H9 (cell line): ENCODE measurements around the gene DUS1L. TPM values are rescaled to one million over a fixed set of nuclear protein-coding genes. Genes with fewer than 3 reads are reported as not detected.

Experiments used
- DNase-seq: peaks from one replicate; pipeline ENCODE4 v3.0.0-alpha.2; 2017
- H2AFZ ChIP-seq: one replicate; pipeline ENCODE4 v1.6.1; 2013; ENCODE audit warnings: mild to moderate bottlenecking, low read length, control low read depth, moderate library complexity
- H2AK5ac ChIP-seq: 2 replicates; pipeline ENCODE4 v1.6.1; 2013; ENCODE audit warnings: low read length, control low read depth, mixed read lengths; ENCODE audit not compliant: insufficient read length
- H2BK120ac ChIP-seq: one replicate; pipeline ENCODE4 v1.6.1; 2013; ENCODE audit warnings: low read depth, mild to moderate bottlenecking, low read length, control low read depth, inconsistent platforms; ENCODE audit not compliant: poor library complexity, severe bottlenecking
- H2BK12ac ChIP-seq: 2 replicates; pipeline ENCODE4 v1.6.1; 2013; ENCODE audit warnings: low read length, control low read depth, mixed read lengths, low read depth; ENCODE audit not compliant: insufficient read length
- H2BK15ac ChIP-seq: 2 replicates; pipeline ENCODE4 v1.6.1; 2013; ENCODE audit warnings: low read depth, low read length, control low read depth
- H2BK20ac ChIP-seq: one replicate; pipeline ENCODE4 v1.6.1; 2013; ENCODE audit warnings: low read depth, mild to moderate bottlenecking, low read length, control low read depth, inconsistent platforms; ENCODE audit not compliant: poor library complexity, severe bottlenecking
- H2BK5ac ChIP-seq: 2 replicates; pipeline ENCODE4 v1.6.1; 2013; ENCODE audit warnings: low read length, control low read depth, mixed read lengths; ENCODE audit not compliant: insufficient read length
- H3K14ac ChIP-seq: 2 replicates; pipeline ENCODE4 v1.6.1; 2013; ENCODE audit warnings: low read length, control low read depth; ENCODE audit not compliant: insufficient read depth
- H3K18ac ChIP-seq: 2 replicates; pipeline ENCODE4 v1.6.1; 2013; ENCODE audit warnings: low read depth, mild to moderate bottlenecking, mixed read lengths, low read length, control low read depth; ENCODE audit not compliant: insufficient read length
- H3K23ac ChIP-seq: 2 replicates; pipeline ENCODE4 v1.6.1; 2013; ENCODE audit warnings: low read length, control low read depth, mixed read lengths, low read depth; ENCODE audit not compliant: insufficient read length
- H3K23me2 ChIP-seq: 2 replicates; pipeline ENCODE4 v1.6.1; 2013; ENCODE audit warnings: low read depth, mild to moderate bottlenecking, mixed read lengths, low read length, control low read depth; ENCODE audit not compliant: insufficient read length, poor library complexity, severe bottlenecking
- H3K27ac ChIP-seq: 2 replicates; pipeline ENCODE4 v1.5.1; 2013; ENCODE audit warnings: low read length, control low read depth, mixed read lengths, low read depth; ENCODE audit not compliant: insufficient read length
- H3K27me3 ChIP-seq: 2 replicates; pipeline ENCODE4 v1.6.1; 2013; ENCODE audit warnings: low read length, control low read depth, inconsistent platforms; ENCODE audit not compliant: insufficient read depth
- H3K4ac ChIP-seq: 2 replicates; pipeline ENCODE4 v1.6.1; 2013; ENCODE audit warnings: low read depth, mild to moderate bottlenecking, control low read depth, inconsistent platforms, low read length, moderate library complexity
- H3K4me1 ChIP-seq: 2 replicates; pipeline ENCODE4 v1.6.1; 2013; ENCODE audit warnings: low read length, control low read depth, inconsistent platforms; ENCODE audit not compliant: insufficient read depth
- H3K4me2 ChIP-seq: 2 replicates; pipeline ENCODE4 v1.6.1; 2013; ENCODE audit warnings: low read length, control low read depth, mixed read lengths; ENCODE audit not compliant: insufficient read length, insufficient read depth
- H3K56ac ChIP-seq: 2 replicates; pipeline ENCODE4 v1.6.1; 2013; ENCODE audit warnings: low read depth, mild to moderate bottlenecking, mixed read lengths, low read length, control low read depth; ENCODE audit not compliant: insufficient read length
- H3K79me1 ChIP-seq: 2 replicates; pipeline ENCODE4 v1.6.1; 2013; ENCODE audit warnings: low read depth, mild to moderate bottlenecking, moderate library complexity, low read length, control low read depth, inconsistent platforms; ENCODE audit not compliant: insufficient read depth, poor library complexity, severe bottlenecking
- H3K79me2 ChIP-seq: 2 replicates; pipeline ENCODE4 v1.6.1; 2013; ENCODE audit warnings: low read length, control low read depth, inconsistent platforms; ENCODE audit not compliant: insufficient read depth
- H3K9ac ChIP-seq: 2 replicates; pipeline ENCODE4 v1.6.1; 2013; ENCODE audit warnings: low read length, control low read depth, mixed read lengths; ENCODE audit not compliant: insufficient read length; ENCODE audit errors: extremely low read depth
- H3K9me3 ChIP-seq: one replicate; pipeline ENCODE4 v1.6.1; 2013; ENCODE audit warnings: low read depth, low read length, inconsistent platforms; ENCODE audit not compliant: control insufficient read depth
- H3T11ph ChIP-seq: one replicate; pipeline ENCODE4 v1.6.1; 2013; ENCODE audit warnings: mild to moderate bottlenecking, low read length, control low read depth, inconsistent platforms
- H4K20me1 ChIP-seq: one replicate; pipeline ENCODE4 v1.6.1; 2013; ENCODE audit not compliant: control insufficient read depth, insufficient read length, insufficient read depth
- H4K5ac ChIP-seq: 2 replicates; pipeline ENCODE4 v1.6.1; 2013; ENCODE audit warnings: low read depth, mild to moderate bottlenecking, mixed read lengths, low read length, control low read depth; ENCODE audit not compliant: insufficient read length
- H4K8ac ChIP-seq: replicated peaks from 2 replicates; pipeline ENCODE4 v1.6.1; 2013; ENCODE audit warnings: low read length, control low read depth, mixed read lengths, low read depth; ENCODE audit not compliant: insufficient read length
- H4K91ac ChIP-seq: 2 replicates; pipeline ENCODE4 v1.6.1; 2013; ENCODE audit warnings: low read depth, mild to moderate bottlenecking, moderate library complexity, mixed read lengths, low read length, control low read depth; ENCODE audit not compliant: insufficient read length
- H3K27ac Mint-ChIP-seq, 3 experiments: 2 replicates in 2 of 3; 3 replicates in 1 of 3; pipeline ENCODE4 v1.8.0; 2020 to 2021; ENCODE audit warnings: mixed read lengths in 3 of 3, mild to moderate bottlenecking in 1 of 3, moderate library complexity in 1 of 3
- H3K27me3 Mint-ChIP-seq: 2 replicates; pipeline ENCODE4 v1.8.0; 2021; ENCODE audit warnings: low read depth, mild to moderate bottlenecking, moderate library complexity, mixed read lengths
- H3K36me3 Mint-ChIP-seq, 3 experiments: 2 replicates in 2 of 3; 3 replicates in 1 of 3; pipeline ENCODE4 v1.8.0; 2020 to 2021; ENCODE audit warnings: low read depth in 3 of 3, mixed read lengths in 3 of 3; ENCODE audit not compliant: insufficient read depth in 1 of 3
- H3K4me1 Mint-ChIP-seq, 2 experiments: 2 replicates each; pipeline ENCODE4 v1.8.0; 2020; ENCODE audit warnings: mixed read lengths in 2 of 2
- H3K4me3 Mint-ChIP-seq, 2 experiments: 2 replicates in 1 of 2; 3 replicates in 1 of 2; pipeline ENCODE4 v1.8.0; 2020 to 2021; ENCODE audit warnings: mild to moderate bottlenecking in 2 of 2, mixed read lengths in 2 of 2, moderate library complexity in 1 of 2
- H3K9me3 Mint-ChIP-seq, 2 experiments: 2 replicates in 1 of 2; 3 replicates in 1 of 2; pipeline ENCODE4 v1.8.0; 2020; ENCODE audit warnings: mild to moderate bottlenecking in 2 of 2, mixed read lengths in 2 of 2, moderate library complexity in 1 of 2
- CTCF ChIP-seq: fragments of 200-600 bp; sonication (generic); conservative IDR thresholded peaks from 3 replicates; pipeline ENCODE4 v1.8.0; 2021; ENCODE audit warnings: antibody characterized with exemption, mild to moderate bottlenecking
- WGBS: extraction: QIAGEN DNeasy Blood & Tissue Kit; methylation state at CpG from one replicate; pipeline ENCODE4 v1.1.7; 2013; ENCODE audit warnings: missing lambda C conversion rate, low lambda C conversion rate, mixed read lengths; ENCODE audit not compliant: insufficient read length; ENCODE audit errors: extremely low coverage; 5-methylcytosine and 5-hydroxymethylcytosine counted together
- total RNA-seq: library from RNA; stranded (reverse); gene quantifications from 2 replicates; pipeline ENCODE4 v1.2.1, GENCODE V29; 2021

Gene DUS1L
- total RNA-seq, 1 experiment from 2014 or later, result 103 TPM

- no peak overlapping the region for H4K91ac ChIP-seq
- H4K5ac ChIP-seq, result no peak overlapping the region
- no peak overlapping the region for H2BK15ac ChIP-seq
- no peak overlapping the region for H3K27ac ChIP-seq
- no peak overlapping the region for H3K18ac ChIP-seq
- WGBS, result no CpG with 5 or more reads among the region's 24 CpGs
- no peak overlapping the region for H3K14ac ChIP-seq
- DNase-seq, result no peak
- H3K23me2 ChIP-seq, result no peaks in the 10 kb centered on the region
- no peak overlapping the region for H2AFZ ChIP-seq
- H3K4me3 Mint-ChIP-seq, result no peak overlapping the region
- no peaks in the 10 kb centered on the region for H3K79me2 ChIP-seq
- H4K8ac ChIP-seq, result no peak overlapping the region
- no peak overlapping the region for H3K56ac ChIP-seq
- H2AK5ac ChIP-seq, result no peak overlapping the region
- H3K27me3 Mint-ChIP-seq, result no peaks in the 10 kb centered on the region
- no peak overlapping the region for H3T11ph ChIP-seq
- no peak overlapping the region for H3K27ac Mint-ChIP-seq
- no peaks in the 10 kb centered on the region for H3K79me1 ChIP-seq
- no peak overlapping the region for H3K4me2 ChIP-seq
- no peak overlapping the region for H2BK5ac ChIP-seq
- H4K20me1 ChIP-seq, result no peaks in the 10 kb centered on the region
- peaks cover 24 to 78% (median 66%) of the 10 kb centered on the region in 3 experiments; a peak in 6 of 7 replicates for H3K36me3 Mint-ChIP-seq
- no peak overlapping the region for H3K9ac ChIP-seq
- H2BK12ac ChIP-seq, result no peak overlapping the region
- no peak for TF ChIP-seq CTCF
- H2BK20ac ChIP-seq, result no peak overlapping the region
- H3K23ac ChIP-seq, result no peak overlapping the region
- H3K4ac ChIP-seq, result no peak overlapping the region
- no peaks in the 10 kb centered on the region for H3K27me3 ChIP-seq
- H3K9me3 Mint-ChIP-seq, result no peaks in the 10 kb centered on the region
- no peaks in the 10 kb centered on the region for H3K9me3 ChIP-seq
- H3K4me1 ChIP-seq, result no peaks in the 10 kb centered on the region
- H3K4me1 Mint-ChIP-seq, result no peaks in the 10 kb centered on the region; a peak in 1 of 4 replicates
- no peak overlapping the region for H2BK120ac ChIP-seq
These were observed 17.4 kb upstream of the DUS1L start for GRCh38 chr17:82083009-82083408.
